GM12865 (cell line): ENCODE data around the gene ZFYVE16.
A peak's percentile ranks its signal among the peaks of the same experiment; 100 is the strongest.

Experiments
- DNase-seq: peaks from one replicate; pipeline ENCODE4 v3.0.0; 2010; ENCODE audit warnings: low read depth
- H3K4me3 ChIP-seq: 2 replicates; pipeline ENCODE4 v1.5.1; 2011; ENCODE audit warnings: mild to moderate bottlenecking, low read depth, low read length, control low read depth
- CTCF ChIP-seq: IDR thresholded peaks from 2 replicates; pipeline ENCODE4 v1.5.1; 2011; ENCODE audit warnings: low read length, control low read depth, low read depth, inconsistent platforms; ENCODE audit not compliant: insufficient read depth; ENCODE audit errors: missing control alignments

The ZFYVE16 gene

GRCh38 chr5:80407735-80408483, at the start of gene ZFYVE16:
TSS of gene ZFYVE16 (plus strand) at chr5:80408064. CDS start at chr5:80434148, 26,084 bp downstream.
- TF ChIP-seq CTCF, result peak; percentile 10
- peak; percentile 98 for DNase-seq
- peak within 1 kb of the TSS; percentile 86 for H3K4me3 ChIP-seq

GRCh38 chr5:80360914-80361444, 46.9 kb upstream of the ZFYVE16 start:
- DNase-seq, result no peak
- no peak overlapping the region for H3K4me3 ChIP-seq
- no peak for TF ChIP-seq CTCF

GRCh38 chr5:80364892-80365291, 43.0 kb upstream of the ZFYVE16 start:
- no peak for DNase-seq
- no peak for TF ChIP-seq CTCF
- no peak overlapping the region for H3K4me3 ChIP-seq

GRCh38 chr5:80368661-80369480, 39.0 kb upstream of the ZFYVE16 start:
- no peak for DNase-seq
- TF ChIP-seq CTCF, result no peak
- H3K4me3 ChIP-seq, result no peak overlapping the region

- TF ChIP-seq CTCF, result no peak
- no peak overlapping the region for H3K4me3 ChIP-seq
- DNase-seq, result no peak
Measured at GRCh38 chr5:80369521-80369920, 38.3 kb upstream of the ZFYVE16 start.

- no peak overlapping the region for H3K4me3 ChIP-seq
- DNase-seq, result no peak
- TF ChIP-seq CTCF, result no peak
Measured at GRCh38 chr5:80370390-80370789, 37.5 kb upstream of the ZFYVE16 start.
